ENCODE results near the gene SIPA1. TPM values are rescaled to one million over a fixed set of nuclear protein-coding genes. Genes with fewer than 3 reads are reported as not detected.

Gene SIPA1
- total RNA-seq, 1 experiment from 2014 or later: 30.0 TPM

- Histone ChIP-seq H3K4me1 (ENCODE audit: insufficient read depth, low read length, poor library complexity, severe bottlenecking) (peaks cover 28% of the 10 kb centered on the region), H3K9me3 (ENCODE audit: low read depth, low read length, poor library complexity, severe bottlenecking) (no peaks in the 10 kb centered on the region), H3K36me3 (ENCODE audit: insufficient read depth, low read length, poor library complexity, severe bottlenecking) (peaks cover 10% of the 10 kb centered on the region), H3K27me3 (replicated peaks; ENCODE audit: insufficient read depth, low read depth, low read length, poor library complexity) (no peaks in the 10 kb centered on the region), H3K4me3 (ENCODE audit: low read depth, low read length, poor library complexity, severe bottlenecking) (no peak overlapping the region), H3K27ac (ENCODE audit: low read depth, low read length, poor library complexity, severe bottlenecking) (peak overlapping the region; percentile 90)
- DNase-seq (ENCODE audit: low spot score): no peak
- CTCF ChIA-PET: no interaction called here
- POLR2A ChIA-PET (ENCODE audit: low non-redundant PET): no interaction called here
- TF ChIP-seq EZH2 (IDR thresholded peaks at IDR 0.05; ENCODE audit: borderline replicate concordance, low read depth, low read length, poor library complexity, severe bottlenecking) (no peak), CTCF (conservative IDR thresholded peaks at IDR 0.05; ENCODE audit: low read depth, low read length) (no peak)
- BruUV-seq (replicated peaks): no TSS peak
- intact Hi-C loops (cut with micrococcal nuclease; ENCODE audit: unreplicated experiment): no loop called here
These were observed 27.5 kb upstream of the SIPA1 start for GRCh38 chr11:65610404-65610803.

GRCh38 chr11:65611028-65611757, 26.7 kb upstream of the SIPA1 start:
- BruUV-seq (replicated peaks): no TSS peak
- TF ChIP-seq CTCF (conservative IDR thresholded peaks at IDR 0.05; ENCODE audit: low read depth, low read length) (no peak), EZH2 (IDR thresholded peaks at IDR 0.05; ENCODE audit: borderline replicate concordance, low read depth, low read length, poor library complexity, severe bottlenecking) (no peak)
- peak overlapping the region; percentile 92 for H3K4me3 ChIP-seq (ENCODE audit: low read depth, low read length, poor library complexity, severe bottlenecking)
- ChIA-PET CTCF (no interaction called here), POLR2A (ENCODE audit: low non-redundant PET) (no interaction called here)
- peaks cover 3% of the 10 kb centered on the region for H3K36me3 ChIP-seq (ENCODE audit: insufficient read depth, low read length, poor library complexity, severe bottlenecking)
- no peaks in the 10 kb centered on the region for H3K27me3 ChIP-seq (replicated peaks; ENCODE audit: insufficient read depth, low read depth, low read length, poor library complexity)
- intact Hi-C loops (cut with micrococcal nuclease; ENCODE audit: unreplicated experiment): no loop called here
- peak; percentile 36 for DNase-seq (ENCODE audit: low spot score)
- H3K9me3 ChIP-seq (ENCODE audit: low read depth, low read length, poor library complexity, severe bottlenecking): no peaks in the 10 kb centered on the region
- peak overlapping the region; percentile 90 for H3K27ac ChIP-seq (ENCODE audit: low read depth, low read length, poor library complexity, severe bottlenecking)
- H3K4me1 ChIP-seq (ENCODE audit: insufficient read depth, low read length, poor library complexity, severe bottlenecking): peaks cover 28% of the 10 kb centered on the region

GRCh38 chr11:65611758-65612603, 25.9 kb upstream of the SIPA1 start:
- POLR2A ChIA-PET (ENCODE audit: low non-redundant PET): interaction anchor here (0.5 to 0.6 kb wide), 2 partner anchors 40 to 108 kb away, joined by 3 to 12 read pairs; partner anchors contain the start of gene FAM89B
- CTCF ChIA-PET: no interaction called here
- intact Hi-C loops (cut with micrococcal nuclease; ENCODE audit: unreplicated experiment): no loop called here
- Histone ChIP-seq H3K4me3 (ENCODE audit: low read depth, low read length, poor library complexity, severe bottlenecking) (peak overlapping the region; percentile 92), H3K36me3 (ENCODE audit: insufficient read depth, low read length, poor library complexity, severe bottlenecking) (no peaks in the 10 kb centered on the region), H3K9me3 (ENCODE audit: low read depth, low read length, poor library complexity, severe bottlenecking) (no peaks in the 10 kb centered on the region), H3K27me3 (replicated peaks; ENCODE audit: insufficient read depth, low read depth, low read length, poor library complexity) (no peaks in the 10 kb centered on the region), H3K27ac (ENCODE audit: low read depth, low read length, poor library complexity, severe bottlenecking) (peak overlapping the region; percentile 90), H3K4me1 (ENCODE audit: insufficient read depth, low read length, poor library complexity, severe bottlenecking) (peaks cover 28% of the 10 kb centered on the region)
- no peak for TF ChIP-seq CTCF (conservative IDR thresholded peaks at IDR 0.05; ENCODE audit: low read depth, low read length)
- TF ChIP-seq EZH2 (IDR thresholded peaks at IDR 0.05; ENCODE audit: borderline replicate concordance, low read depth, low read length, poor library complexity, severe bottlenecking): no peak
- no TSS peak for BruUV-seq (replicated peaks)
- no peak for DNase-seq (ENCODE audit: low spot score)
